Measurements from ENCODE around the gene FOXRED2.

- TF ChIP-seq CTCF (IDR thresholded peaks at IDR 0.05 in 2 of 3, conservative IDR thresholded peaks at IDR 0.05 in 1 of 3; ENCODE audit: borderline replicate concordance in 1 of 3, insufficient read depth in 1 of 3, low read depth in 2 of 3, low read length in 2 of 3) (no peak), EGR1 (IDR thresholded peaks at IDR 0.05; ENCODE audit: low read depth) (no peak), POLR2A (IDR thresholded peaks at IDR 0.05; ENCODE audit: borderline replicate concordance, extremely low read depth, insufficient read depth, insufficient read length) (no peak), ELF1 (IDR thresholded peaks at IDR 0.05; ENCODE audit: borderline replicate concordance, low read depth) (no peak), REST (IDR thresholded peaks at IDR 0.05; ENCODE audit: low read depth) (no peak), RAD21 (IDR thresholded peaks at IDR 0.05; ENCODE audit: low read depth) (no peak), CEBPB (IDR thresholded peaks at IDR 0.05; ENCODE audit: low read depth) (no peak), TCF7L2 (IDR thresholded peaks at IDR 0.05; ENCODE audit: borderline replicate concordance, extremely low read depth, insufficient read depth, insufficient read length) (no peak), EZH2 (IDR thresholded peaks at IDR 0.05) (no peak)
These were observed 49.0 kb downstream of the FOXRED2 start for GRCh38 chr22:36457688-36458450.
